Mammary epithelial cell (primary cell): ENCODE measurements around the gene DCDC2C.

Source experiments
- EZH2 ChIP-seq: IDR thresholded peaks from 2 replicates; pipeline ENCODE4 v1.6.1; 2012; ENCODE audit warnings: low read length, inconsistent platforms, borderline replicate concordance
- TF ChIP-seq, protein P1 (sequence below), 2 donors: IDR thresholded peaks in 1 of 2; conservative IDR thresholded peaks in 1 of 2; 2 replicates each; pipeline ENCODE4 v1.5.1; 2011 to 2012; ENCODE audit warnings: inconsistent platforms in 2 of 2, low read length in 2 of 2, mild to moderate bottlenecking in 2 of 2, control low read depth in 1 of 2, low read depth in 1 of 2; ENCODE audit not compliant: insufficient read depth in 1 of 2; ENCODE audit errors: extremely low read depth in 1 of 2

DNA sequence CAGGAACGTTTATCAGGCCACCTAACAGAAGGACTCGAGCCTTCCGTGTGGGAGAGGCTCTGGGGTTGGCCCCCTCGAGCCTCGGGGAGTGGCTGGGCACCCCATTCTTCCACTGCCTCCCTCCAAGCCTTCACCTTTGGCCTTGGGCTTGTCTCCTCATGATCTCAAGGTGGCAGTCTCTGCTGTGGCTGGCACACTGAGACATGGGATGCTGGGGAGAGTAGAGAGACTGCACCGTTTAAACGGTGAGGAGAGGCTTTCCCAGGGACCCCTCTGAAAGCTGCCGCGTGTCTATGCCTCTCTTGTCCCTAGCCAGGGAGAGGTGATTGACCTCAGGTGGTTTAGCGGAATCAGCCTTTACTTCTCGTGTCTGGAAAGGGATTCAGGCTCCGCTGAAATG lies 71.0 kb downstream of the DCDC2C start:
- TF ChIP-seq, protein P1, sequence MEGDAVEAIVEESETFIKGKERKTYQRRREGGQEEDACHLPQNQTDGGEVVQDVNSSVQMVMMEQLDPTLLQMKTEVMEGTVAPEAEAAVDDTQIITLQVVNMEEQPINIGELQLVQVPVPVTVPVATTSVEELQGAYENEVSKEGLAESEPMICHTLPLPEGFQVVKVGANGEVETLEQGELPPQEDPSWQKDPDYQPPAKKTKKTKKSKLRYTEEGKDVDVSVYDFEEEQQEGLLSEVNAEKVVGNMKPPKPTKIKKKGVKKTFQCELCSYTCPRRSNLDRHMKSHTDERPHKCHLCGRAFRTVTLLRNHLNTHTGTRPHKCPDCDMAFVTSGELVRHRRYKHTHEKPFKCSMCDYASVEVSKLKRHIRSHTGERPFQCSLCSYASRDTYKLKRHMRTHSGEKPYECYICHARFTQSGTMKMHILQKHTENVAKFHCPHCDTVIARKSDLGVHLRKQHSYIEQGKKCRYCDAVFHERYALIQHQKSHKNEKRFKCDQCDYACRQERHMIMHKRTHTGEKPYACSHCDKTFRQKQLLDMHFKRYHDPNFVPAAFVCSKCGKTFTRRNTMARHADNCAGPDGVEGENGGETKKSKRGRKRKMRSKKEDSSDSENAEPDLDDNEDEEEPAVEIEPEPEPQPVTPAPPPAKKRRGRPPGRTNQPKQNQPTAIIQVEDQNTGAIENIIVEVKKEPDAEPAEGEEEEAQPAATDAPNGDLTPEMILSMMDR (conservative IDR thresholded peaks at IDR 0.05 in 1 of 2, IDR thresholded peaks at IDR 0.05 in 1 of 2; ENCODE audit: extremely low read depth in 1 of 2, insufficient read depth in 1 of 2, low read depth in 1 of 2, low read length in 2 of 2), result no peak
- TF ChIP-seq EZH2, result no peak
